OCI-LY1 (cell line): ENCODE data around the gene NFX1.

ENCODE experiments used
- H2AFZ ChIP-seq: fragments of 200-600 bp; sonication (generic), shearing (Covaris generic); 2 replicates; pipeline ENCODE4 v1.6.0; 2014; ENCODE audit warnings: antibody characterized with exemption, mild to moderate bottlenecking, low read length
- H3F3A ChIP-seq: fragments of 200-600 bp; sonication (generic), shearing (Covaris generic); 2 replicates; pipeline ENCODE4 v1.6.0; 2014; ENCODE audit warnings: mild to moderate bottlenecking, antibody characterized with exemption, low read length, moderate library complexity; ENCODE audit not compliant: insufficient read depth
- H3K27ac ChIP-seq: fragments of 200-600 bp; sonication (generic); 2 replicates; pipeline ENCODE4 v1.5.1; 2014; ENCODE audit warnings: low read length, mixed run types, mild to moderate bottlenecking, low read depth; ENCODE audit not compliant: poor library complexity, severe bottlenecking
- H3K27me3 ChIP-seq: fragments of 200-600 bp; sonication (generic); 2 replicates; pipeline ENCODE4 v1.6.0; 2014; ENCODE audit warnings: antibody characterized with exemption, mild to moderate bottlenecking, low read length, moderate library complexity; ENCODE audit not compliant: insufficient read depth
- H3K36me3 ChIP-seq: fragments of 200-600 bp; sonication (generic); 2 replicates; pipeline ENCODE4 v1.6.1; 2014; ENCODE audit warnings: mild to moderate bottlenecking, antibody characterized with exemption, low read length, moderate library complexity, mixed read lengths; ENCODE audit not compliant: insufficient read depth
- H3K4me1 ChIP-seq: fragments of 200-600 bp; sonication (generic); 2 replicates; pipeline ENCODE4 v1.5.1; 2014; ENCODE audit warnings: mild to moderate bottlenecking, low read length, moderate library complexity; ENCODE audit not compliant: insufficient read depth, severe bottlenecking
- H3K4me2 ChIP-seq: fragments of 200-600 bp; sonication (generic), shearing (Covaris generic); 2 replicates; pipeline ENCODE4 v1.6.1; 2014; ENCODE audit warnings: low read length
- H3K4me3 ChIP-seq: fragments of 200-600 bp; sonication (generic); 2 replicates; pipeline ENCODE4 v1.5.1; 2014; ENCODE audit warnings: low read length, low read depth, mild to moderate bottlenecking, mixed read lengths; ENCODE audit not compliant: poor library complexity, severe bottlenecking
- H3K79me2 ChIP-seq: fragments of 200-600 bp; shearing (Covaris generic); 2 replicates; pipeline ENCODE4 v1.6.1; 2016; ENCODE audit warnings: mixed run types, low read length, mixed read lengths; ENCODE audit not compliant: insufficient read depth
- H3K9ac ChIP-seq: fragments of 200-600 bp; sonication (generic), shearing (Covaris generic); 2 replicates; pipeline ENCODE4 v1.6.1; 2014; ENCODE audit warnings: mild to moderate bottlenecking, low read length, mixed read lengths
- H3K9me2 ChIP-seq: fragments of 200-600 bp; sonication (generic), shearing (Covaris generic); 2 replicates; pipeline ENCODE4 v1.6.1; 2014; ENCODE audit warnings: low read depth, mild to moderate bottlenecking, low read length, mixed read lengths
- H3K9me3 ChIP-seq: fragments of 200-600 bp; shearing (Covaris generic); 2 replicates; pipeline ENCODE4 v1.6.1; 2014; ENCODE audit warnings: low read length, mixed read lengths
- H4K20me1 ChIP-seq: fragments of 200-600 bp; sonication (generic), shearing (Covaris generic); 2 replicates; pipeline ENCODE4 v1.6.0; 2016; ENCODE audit warnings: mild to moderate bottlenecking, low read length; ENCODE audit not compliant: insufficient read depth
- EZH2 ChIP-seq: fragments of 200-600 bp; sonication (generic), shearing (Covaris generic); IDR thresholded peaks from 2 replicates; pipeline ENCODE4 v1.8.0; 2017; ENCODE audit warnings: borderline replicate concordance, mixed run types, mild to moderate bottlenecking, antibody characterized with exemption, low read length, moderate library complexity, mixed read lengths
- TF ChIP-seq, protein P1 (sequence below): fragments of 200-600 bp; sonication (generic), shearing (Covaris generic); IDR thresholded peaks from 2 replicates; pipeline ENCODE4 v1.5.1; 2017; ENCODE audit warnings: mild to moderate bottlenecking, antibody characterized with exemption, low read length, moderate library complexity, mixed read lengths

Gene NFX1

GRCh38 chr9:33407061-33407460, 116.7 kb downstream of the NFX1 start:
- H3K4me3 ChIP-seq: no peak overlapping the region

GRCh38 chr9:33408087-33408486, 117.8 kb downstream of the NFX1 start:
- H4K20me1 ChIP-seq: no peaks in the 10 kb centered on the region
- H3K9ac ChIP-seq: no peak overlapping the region
- no peaks in the 10 kb centered on the region for H3K36me3 ChIP-seq
- TF ChIP-seq EZH2: no peak
- TF ChIP-seq, protein P1, sequence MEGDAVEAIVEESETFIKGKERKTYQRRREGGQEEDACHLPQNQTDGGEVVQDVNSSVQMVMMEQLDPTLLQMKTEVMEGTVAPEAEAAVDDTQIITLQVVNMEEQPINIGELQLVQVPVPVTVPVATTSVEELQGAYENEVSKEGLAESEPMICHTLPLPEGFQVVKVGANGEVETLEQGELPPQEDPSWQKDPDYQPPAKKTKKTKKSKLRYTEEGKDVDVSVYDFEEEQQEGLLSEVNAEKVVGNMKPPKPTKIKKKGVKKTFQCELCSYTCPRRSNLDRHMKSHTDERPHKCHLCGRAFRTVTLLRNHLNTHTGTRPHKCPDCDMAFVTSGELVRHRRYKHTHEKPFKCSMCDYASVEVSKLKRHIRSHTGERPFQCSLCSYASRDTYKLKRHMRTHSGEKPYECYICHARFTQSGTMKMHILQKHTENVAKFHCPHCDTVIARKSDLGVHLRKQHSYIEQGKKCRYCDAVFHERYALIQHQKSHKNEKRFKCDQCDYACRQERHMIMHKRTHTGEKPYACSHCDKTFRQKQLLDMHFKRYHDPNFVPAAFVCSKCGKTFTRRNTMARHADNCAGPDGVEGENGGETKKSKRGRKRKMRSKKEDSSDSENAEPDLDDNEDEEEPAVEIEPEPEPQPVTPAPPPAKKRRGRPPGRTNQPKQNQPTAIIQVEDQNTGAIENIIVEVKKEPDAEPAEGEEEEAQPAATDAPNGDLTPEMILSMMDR: no peak
- no peak overlapping the region for H3K27ac ChIP-seq
- H2AFZ ChIP-seq: no peak overlapping the region
- no peaks in the 10 kb centered on the region for H3K27me3 ChIP-seq
- H3K9me3 ChIP-seq: no peaks in the 10 kb centered on the region
- no peaks in the 10 kb centered on the region for H3K79me2 ChIP-seq
- no peaks in the 10 kb centered on the region for H3K4me1 ChIP-seq
- H3K9me2 ChIP-seq: no peaks in the 10 kb centered on the region
- no peaks in the 10 kb centered on the region for H3F3A ChIP-seq
- H3K4me2 ChIP-seq: no peak overlapping the region
- H3K4me3 ChIP-seq: no peak overlapping the region

More at GRCh38 chr9:33407061-33407460, 116.7 kb downstream of the NFX1 start:
- Histone ChIP-seq H3K9ac (no peak overlapping the region), H4K20me1 (no peaks in the 10 kb centered on the region), H3K9me3 (no peaks in the 10 kb centered on the region), H3K9me2 (no peaks in the 10 kb centered on the region), H3K27ac (no peak overlapping the region), H3K4me2 (no peak overlapping the region), H3K27me3 (no peaks in the 10 kb centered on the region), H3F3A (no peaks in the 10 kb centered on the region), H3K79me2 (no peaks in the 10 kb centered on the region), H3K36me3 (no peaks in the 10 kb centered on the region), H3K4me1 (no peaks in the 10 kb centered on the region), H2AFZ (no peak overlapping the region)
- no peak for TF ChIP-seq EZH2
- TF ChIP-seq, protein P1: no peak

GRCh38 chr9:33414268-33414667, 124.0 kb downstream of the NFX1 start:
- no peak overlapping the region for H3K9ac ChIP-seq
- TF ChIP-seq, protein P1: no peak
- no peak for TF ChIP-seq EZH2
- H2AFZ ChIP-seq: no peak overlapping the region
- H3K9me2 ChIP-seq: no peaks in the 10 kb centered on the region
- peaks cover 20% of the 10 kb centered on the region for H3K4me1 ChIP-seq
- H3F3A ChIP-seq: no peaks in the 10 kb centered on the region
- H3K4me2 ChIP-seq: no peak overlapping the region; the same call in 1 of the 2 replicates
- no peak overlapping the region for H3K4me3 ChIP-seq
- H3K36me3 ChIP-seq: no peaks in the 10 kb centered on the region
- no peaks in the 10 kb centered on the region for H4K20me1 ChIP-seq
- no peak overlapping the region for H3K27ac ChIP-seq
- no peaks in the 10 kb centered on the region for H3K79me2 ChIP-seq
- no peaks in the 10 kb centered on the region for H3K9me3 ChIP-seq
- H3K27me3 ChIP-seq: peaks cover 13% of the 10 kb centered on the region
